SJSA1 (cell line): ENCODE measurements around the gene DEFB128. TPM values are rescaled to one million over a fixed set of nuclear protein-coding genes. Genes with fewer than 3 reads are reported as not detected.
"Not testable (repeated sequence)": the region's sequence is repeated elsewhere in the genome, so short reads cannot be mapped to it uniquely, and the experiment has no call there.

Source experiments
- DNase-seq, 2 experiments: peaks; one replicate each; pipeline ENCODE4 v3.0.0-alpha.2; 2015 to 2020; ENCODE audit warnings: low spot score in 2 of 2, low read depth in 1 of 2
- H3K27ac ChIP-seq: fragments of 250-450 bp; sonication (Bioruptor Pico); 2 replicates; pipeline ENCODE4 v1.5.1; 2020; ENCODE audit warnings: mild to moderate bottlenecking, moderate library complexity
- H3K27me3 ChIP-seq: fragments of 250-450 bp; sonication (Bioruptor Pico); replicated peaks from 2 replicates; pipeline ENCODE4 v1.5.1; 2020; ENCODE audit warnings: mild to moderate bottlenecking, moderate library complexity
- H3K36me3 ChIP-seq: fragments of 250-450 bp; sonication (Bioruptor Pico); 2 replicates; pipeline ENCODE4 v1.5.1; 2020; ENCODE audit warnings: mild to moderate bottlenecking
- H3K4me1 ChIP-seq: fragments of 250-450 bp; sonication (Bioruptor Pico); replicated peaks from 2 replicates; pipeline ENCODE4 v1.6.1; 2021; ENCODE audit warnings: mild to moderate bottlenecking
- H3K4me3 ChIP-seq: fragments of 250-450 bp; sonication (Bioruptor Pico); 2 replicates; pipeline ENCODE4 v1.5.1; 2020; ENCODE audit warnings: mild to moderate bottlenecking
- H3K9me3 ChIP-seq: fragments of 250-450 bp; sonication (Bioruptor Pico); replicated peaks from 2 replicates; pipeline ENCODE4 v1.5.1; 2020; ENCODE audit warnings: mild to moderate bottlenecking
- total RNA-seq: library from RNA; depleted of rRNA; stranded (reverse); fragments of >200 nt; shearing (Covaris generic); gene quantifications from 2 replicates; pipeline ENCODE4 v1.2.3, GENCODE V29; 2014

The DEFB128 gene
- total RNA-seq, 1 experiment from 2014 or later: not detected

DNA sequence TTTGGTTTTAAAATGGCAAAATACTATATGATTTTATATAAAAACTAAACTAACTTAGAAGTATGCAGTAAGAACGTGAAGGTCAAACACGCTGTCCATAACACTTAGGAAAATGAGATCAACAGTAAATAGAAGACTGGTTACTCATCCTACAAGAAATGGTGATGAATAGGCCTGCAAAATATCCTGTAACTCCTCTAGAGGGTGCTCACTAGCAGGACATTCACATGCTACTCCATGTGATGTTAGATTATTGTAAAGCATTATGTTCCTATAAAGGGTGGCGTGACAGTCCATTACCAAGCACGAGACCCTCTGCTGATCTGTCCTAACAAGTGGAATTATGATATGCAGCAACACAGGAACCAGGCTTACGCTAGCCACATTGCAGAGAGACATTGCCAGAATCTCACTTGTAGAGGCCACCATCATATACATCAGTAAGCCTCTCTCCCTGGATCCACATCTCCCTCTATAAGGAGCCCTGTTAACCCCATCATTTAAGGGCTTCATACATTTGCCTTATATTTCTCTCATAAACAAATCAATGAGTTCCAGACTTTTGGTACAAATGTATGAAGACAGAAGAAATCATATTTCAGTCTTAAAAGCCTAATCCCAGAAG is 19.5 kb upstream of the DEFB128 start:
- H3K4me1 ChIP-seq: no peaks in the 10 kb centered on the region
- no peak overlapping the region for H3K4me3 ChIP-seq
- no peaks in the 10 kb centered on the region for H3K36me3 ChIP-seq
- DNase-seq: peak in 1 of 2 experiments; percentile 12
- peaks cover 13% of the 10 kb centered on the region; the same call in 1 of the 2 replicates for H3K27me3 ChIP-seq
- no peaks in the 10 kb centered on the region for H3K9me3 ChIP-seq
- no peak overlapping the region for H3K27ac ChIP-seq

DNA sequence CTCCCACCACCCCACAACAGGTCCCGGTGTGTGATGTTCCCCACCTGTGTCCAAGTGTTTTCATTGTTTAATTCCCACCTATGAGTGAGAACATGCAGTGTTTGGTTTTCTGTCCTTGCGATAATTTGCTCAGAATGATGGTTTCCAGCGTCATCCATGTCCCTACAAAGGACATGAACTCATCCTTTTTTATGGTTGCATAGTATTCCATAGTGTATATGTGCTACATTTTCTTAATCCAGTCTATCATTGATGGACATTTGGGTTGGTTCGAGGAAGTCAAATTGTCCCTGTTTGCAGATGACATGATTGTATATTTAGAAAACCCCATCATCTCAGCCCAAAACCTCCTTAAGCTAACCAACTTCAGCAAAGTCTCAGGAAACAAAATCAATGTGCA is 14.1 kb upstream of the DEFB128 start:
- H3K27me3 ChIP-seq: peaks cover 13% of the 10 kb centered on the region; the same call in 1 of the 2 replicates
- not testable (repeated sequence) for H3K9me3 ChIP-seq, H3K4me3 ChIP-seq, DNase-seq, H3K27ac ChIP-seq, H3K36me3 ChIP-seq, H3K4me1 ChIP-seq

DNA sequence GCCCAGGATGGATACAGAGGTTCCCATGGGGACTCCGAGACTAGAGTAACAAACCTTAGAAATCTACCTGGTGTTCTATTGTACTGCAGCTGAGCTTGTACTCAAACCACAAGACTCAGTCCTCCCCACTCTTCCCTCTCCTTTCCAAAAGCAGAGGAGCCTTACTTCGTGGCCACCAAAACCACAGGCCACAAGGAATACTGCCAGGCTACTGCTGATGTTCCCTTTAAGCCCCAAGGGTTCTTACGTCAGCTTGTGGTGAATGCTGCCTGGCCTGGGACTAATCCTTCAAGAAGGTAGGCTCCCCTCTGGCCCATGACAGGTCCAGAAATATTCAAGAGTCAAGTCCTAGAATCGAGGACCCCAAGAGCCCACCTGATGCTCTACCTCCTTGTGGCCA is 10.5 kb upstream of the DEFB128 start:
- no peaks in the 10 kb centered on the region for H3K9me3 ChIP-seq
- no peaks in the 10 kb centered on the region for H3K36me3 ChIP-seq
- no peak overlapping the region for H3K27ac ChIP-seq
- peaks cover 13% of the 10 kb centered on the region; the same call in 1 of the 2 replicates for H3K27me3 ChIP-seq
- no peaks in the 10 kb centered on the region for H3K4me1 ChIP-seq
- H3K4me3 ChIP-seq: no peak overlapping the region
- no peak for DNase-seq

DNA sequence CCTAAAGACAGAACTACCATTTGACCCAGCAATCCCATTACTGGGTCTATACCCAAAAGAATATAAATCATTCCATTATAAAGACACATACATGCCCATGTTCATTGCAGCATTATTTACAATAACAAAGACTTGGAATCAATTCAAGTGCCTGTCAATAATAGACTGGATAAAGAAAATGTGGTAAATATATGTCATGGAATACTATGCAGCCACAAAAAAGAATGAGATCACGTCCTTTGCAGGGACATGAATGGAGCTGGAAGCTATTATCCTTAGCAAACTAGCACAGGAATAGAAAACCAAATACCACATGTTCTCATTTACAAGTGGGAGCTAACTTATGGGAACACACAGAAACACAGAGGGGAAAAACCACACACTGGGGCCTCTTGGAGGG is 8.7 kb upstream of the DEFB128 start:
- no peaks in the 10 kb centered on the region for H3K9me3 ChIP-seq
- H3K27ac ChIP-seq: no peak overlapping the region
- no peak for DNase-seq
- H3K36me3 ChIP-seq: no peaks in the 10 kb centered on the region
- no peak overlapping the region for H3K4me3 ChIP-seq
- no peaks in the 10 kb centered on the region for H3K4me1 ChIP-seq
- 0 out of 2 replicates have a peak, but pooled peaks cover 8% of the 10 kb centered on the region for H3K27me3 ChIP-seq

DNA sequence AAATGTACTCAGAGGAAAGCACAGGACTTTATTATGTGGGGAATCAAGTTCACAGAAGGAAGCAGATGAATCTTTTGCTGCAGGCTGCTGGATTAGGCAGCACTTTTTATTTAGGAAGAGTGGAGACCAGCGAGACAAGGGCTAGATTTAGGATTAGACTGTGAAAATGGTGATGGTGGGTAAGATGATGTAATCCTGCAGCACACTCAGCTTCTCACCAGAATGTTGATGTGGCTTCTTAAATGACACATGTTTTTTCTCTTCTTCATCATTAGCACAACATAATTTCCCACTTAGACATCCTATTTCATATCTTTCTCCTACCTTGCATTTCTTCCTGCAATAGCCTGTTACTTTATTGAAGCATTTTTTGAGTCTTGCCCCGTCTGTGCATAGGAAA is 1.8 kb downstream of the DEFB128 start:
- H3K4me1 ChIP-seq: no peaks in the 10 kb centered on the region
- peaks cover 21% of the 10 kb centered on the region for H3K27me3 ChIP-seq
- no peaks in the 10 kb centered on the region for H3K9me3 ChIP-seq
- DNase-seq: no peak
- H3K27ac ChIP-seq: no peak overlapping the region
- H3K36me3 ChIP-seq: no peaks in the 10 kb centered on the region
- no peak overlapping the region for H3K4me3 ChIP-seq

DNA sequence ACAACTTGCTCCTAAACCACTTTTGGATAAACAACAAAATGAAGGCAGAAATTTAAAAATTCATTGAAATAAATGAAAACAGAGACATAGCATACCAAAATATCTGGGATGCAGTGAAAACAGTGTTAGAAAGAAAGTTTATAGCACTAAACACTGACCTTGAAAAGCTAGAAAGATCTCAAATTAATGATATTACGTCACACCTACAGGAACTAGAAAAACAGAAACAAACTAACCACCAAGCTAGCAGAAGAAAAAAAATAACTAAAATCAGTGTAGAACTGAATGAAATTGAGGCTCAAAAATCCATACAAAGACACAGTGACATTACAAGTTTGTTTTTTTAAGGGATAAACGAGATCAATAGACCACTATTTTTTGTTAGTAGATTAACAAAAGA is 5.2 kb downstream of the DEFB128 start:
- no peak overlapping the region for H3K4me3 ChIP-seq
- H3K9me3 ChIP-seq: no peaks in the 10 kb centered on the region
- no peaks in the 10 kb centered on the region for H3K36me3 ChIP-seq
- DNase-seq: no peak
- peaks cover 19% of the 10 kb centered on the region for H3K27me3 ChIP-seq
- H3K27ac ChIP-seq: no peak overlapping the region
- no peaks in the 10 kb centered on the region for H3K4me1 ChIP-seq

DNA sequence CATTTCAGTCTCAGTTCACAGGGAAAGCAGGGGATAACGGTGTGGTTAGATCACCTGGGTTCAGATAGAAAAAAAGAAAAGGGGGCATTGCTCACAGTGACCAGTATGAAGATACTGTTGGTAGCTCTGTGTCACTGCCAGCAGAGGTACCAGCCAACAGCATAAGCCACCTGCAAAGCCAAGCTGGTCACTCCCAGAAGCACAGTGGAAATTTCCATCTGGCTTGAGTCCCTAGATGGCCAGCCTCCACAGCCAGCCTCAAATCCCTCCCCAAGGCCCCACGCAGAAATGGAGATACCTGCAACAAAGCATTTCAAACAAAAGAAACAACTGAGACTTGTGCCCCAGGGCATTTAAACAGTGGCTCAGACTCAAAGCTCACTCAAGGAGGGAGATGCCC is 20.6 kb downstream of the DEFB128 start:
- no peak overlapping the region for H3K4me3 ChIP-seq
- no peaks in the 10 kb centered on the region for H3K4me1 ChIP-seq
- H3K27ac ChIP-seq: no peak overlapping the region
- no peaks in the 10 kb centered on the region; the same call in 1 of the 2 replicates for H3K27me3 ChIP-seq
- H3K36me3 ChIP-seq: no peaks in the 10 kb centered on the region
- no peak for DNase-seq
- no peaks in the 10 kb centered on the region for H3K9me3 ChIP-seq

DNA sequence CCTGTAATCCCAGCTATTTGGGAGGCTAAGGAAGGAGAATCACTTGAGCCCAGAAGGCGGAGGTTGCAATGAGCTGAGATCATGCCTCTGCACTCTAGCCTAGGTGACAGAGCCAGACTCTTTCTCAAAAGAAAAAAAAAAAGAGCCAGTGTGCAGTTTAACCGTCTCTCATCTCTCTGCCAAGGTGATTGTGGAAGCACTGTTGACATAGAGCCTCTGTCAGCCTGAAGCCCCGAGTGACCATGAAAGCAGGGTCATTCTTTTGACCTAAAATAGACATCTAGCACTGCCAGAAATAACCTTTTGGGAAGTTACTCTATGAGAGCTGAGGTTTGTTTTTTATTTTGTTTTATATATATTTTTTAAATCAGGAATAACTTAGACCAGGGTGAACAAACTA is 24.9 kb downstream of the DEFB128 start:
- Histone ChIP-seq H3K36me3 (no peaks in the 10 kb centered on the region), H3K27me3 (no peaks in the 10 kb centered on the region; the same call in 1 of the 2 replicates), H3K4me3 (no peak overlapping the region), H3K27ac (no peak overlapping the region), H3K4me1 (no peaks in the 10 kb centered on the region), H3K9me3 (no peaks in the 10 kb centered on the region)
- DNase-seq: no peak

DNA sequence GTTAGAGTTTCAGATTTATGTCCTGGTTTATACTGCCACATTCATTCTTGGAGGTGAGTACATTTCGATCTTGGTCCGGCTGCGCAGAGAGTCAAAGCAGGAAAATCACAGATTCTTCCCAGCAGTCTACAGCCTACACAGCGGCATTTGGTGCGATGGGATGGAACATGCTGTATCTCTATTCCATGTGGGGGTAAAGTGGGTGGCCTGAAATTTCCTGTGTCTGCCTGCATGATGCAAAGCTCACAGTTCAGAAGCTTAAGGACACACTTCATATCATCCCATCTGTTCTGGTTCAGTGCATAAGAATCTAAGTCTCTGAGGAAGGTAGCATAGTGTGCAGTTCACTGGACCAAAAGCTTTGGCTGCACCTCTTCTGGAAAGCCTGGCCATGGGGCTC is 32.4 kb downstream of the DEFB128 start, which contains the start of gene DEFB127:
TSS of gene DEFB127 (plus strand) at position 301 of the 400 bp plus-strand sequence. CDS start at position 392, 91 bp downstream.
- no peak for DNase-seq
- Histone ChIP-seq H3K36me3 (no peaks in the 10 kb centered on the region), H3K27me3 (0 out of 2 replicates have a peak, but pooled peaks cover 10% of the 10 kb centered on the region), H3K9me3 (no peaks in the 10 kb centered on the region), H3K4me3 (no peak within 1 kb of the TSS), H3K27ac (no peak within 1 kb of the TSS), H3K4me1 (no peaks in the 10 kb centered on the region)

DNA sequence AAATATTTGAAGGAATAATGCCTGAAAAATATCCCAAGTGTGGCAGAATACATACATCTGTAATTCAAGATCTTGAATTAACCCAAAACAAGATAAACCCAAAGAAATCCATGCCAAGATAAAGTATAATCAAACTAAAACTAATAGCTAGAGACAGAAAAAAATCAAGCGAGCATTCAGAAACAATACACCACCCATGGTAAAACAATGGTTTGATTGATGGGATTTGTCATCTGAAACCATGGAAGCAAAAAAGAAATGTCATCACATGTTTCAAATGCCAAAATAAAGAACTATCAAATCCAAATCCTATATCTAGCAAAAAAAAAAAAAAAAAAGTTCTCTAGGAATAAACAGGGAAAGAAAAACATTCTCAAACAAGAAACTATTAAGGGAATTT is 37.4 kb downstream of the DEFB128 start:
- H3K36me3 ChIP-seq: no peaks in the 10 kb centered on the region
- no peak for DNase-seq

DNA sequence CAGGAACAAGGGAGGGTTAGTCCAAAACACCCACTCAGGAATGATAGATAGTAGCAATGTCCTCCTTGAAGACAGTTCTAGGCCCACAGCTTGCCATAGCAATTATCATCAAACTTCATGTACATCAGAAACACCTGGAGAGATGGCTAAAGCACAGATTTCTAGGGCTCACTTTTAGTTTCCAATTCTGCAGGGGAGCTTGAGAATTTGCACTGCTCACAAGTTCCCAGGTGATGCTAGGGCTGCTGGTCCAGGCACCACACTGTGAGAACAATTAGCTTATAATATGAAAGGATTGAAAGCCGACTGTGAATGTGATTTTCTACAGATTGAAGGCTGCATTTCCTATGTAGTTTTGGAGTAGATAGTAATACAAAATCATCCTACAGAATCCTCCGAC is 43.6 kb downstream of the DEFB128 start:
- H3K36me3 ChIP-seq: no peaks in the 10 kb centered on the region
- no peaks in the 10 kb centered on the region for H3K4me1 ChIP-seq
- H3K4me3 ChIP-seq: no peak overlapping the region
- H3K9me3 ChIP-seq: no peaks in the 10 kb centered on the region
- peaks cover 16% of the 10 kb centered on the region for H3K27me3 ChIP-seq
- no peak for DNase-seq
- H3K27ac ChIP-seq: no peak overlapping the region

More for the DNA sequence above, 37.4 kb downstream of the DEFB128 start:
- Histone ChIP-seq H3K27ac (no peak overlapping the region), H3K4me3 (no peak overlapping the region), H3K27me3 (0 out of 2 replicates have a peak, but pooled peaks cover 4% of the 10 kb centered on the region), H3K9me3 (no peaks in the 10 kb centered on the region), H3K4me1 (no peaks in the 10 kb centered on the region)

DNA sequence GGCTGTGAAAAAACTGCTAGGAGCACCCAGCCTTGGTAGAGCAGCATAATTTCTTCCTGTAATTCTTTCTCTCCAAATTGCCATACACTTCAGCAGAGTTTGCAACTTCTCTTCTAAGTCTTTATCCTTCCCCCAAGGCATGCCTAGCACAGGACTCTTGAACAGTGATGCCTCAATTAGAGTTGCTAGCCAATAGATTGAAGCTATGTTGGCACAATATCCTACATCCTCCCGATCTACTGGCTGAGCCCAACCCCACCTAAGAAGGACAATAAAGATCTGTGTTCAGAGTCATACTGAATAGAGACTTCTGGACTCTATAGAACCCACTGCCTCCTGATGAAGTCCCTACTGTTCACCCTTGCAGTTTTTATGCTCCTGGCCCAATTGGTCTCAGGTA is 47.2 kb downstream of the DEFB128 start, which contains the start of gene DEFB126:
TSS of gene DEFB126 (plus strand) at position 301 of the 400 bp plus-strand sequence. CDS start at position 340, 39 bp downstream.
- H3K27me3 ChIP-seq: peaks cover 12% of the 10 kb centered on the region
- no peak within 1 kb of the TSS for H3K4me3 ChIP-seq
- H3K27ac ChIP-seq: no peak within 1 kb of the TSS
- DNase-seq: no peak
- H3K4me1 ChIP-seq: no peaks in the 10 kb centered on the region
- no peaks in the 10 kb centered on the region for H3K9me3 ChIP-seq
- no peaks in the 10 kb centered on the region for H3K36me3 ChIP-seq
